Lung (tissue), 12 donors: Measurements from ENCODE around the gene SUSD1. TPM values are rescaled to one million over a fixed set of nuclear protein-coding genes. Genes with fewer than 3 reads are reported as not detected.

Experiments used
- ATAC-seq: fragments of 200-7000 bp; cut with Tn5 transposase; one replicate; pipeline ENCODE4 v1.9.1; 2020; ENCODE audit warnings: moderate number of reproducible peaks; ENCODE audit not compliant: insufficient read depth, low FRiP score
- DNase-seq, 3 donors: peaks; one replicate each; pipeline ENCODE4 v3.0.0-alpha.2; 2013 to 2017
- H3K27ac ChIP-seq, 2 donors: one replicate each; pipeline ENCODE4 v1.5.1; 2013; ENCODE audit warnings: mild to moderate bottlenecking in 2 of 2, moderate library complexity in 2 of 2, control low read depth in 1 of 2, inconsistent platforms in 1 of 2, low read depth in 1 of 2, low read length in 1 of 2
- H3K27me3 ChIP-seq, 3 donors: one replicate each; pipeline ENCODE4 v1.5.1; 2013; ENCODE audit warnings: low read length in 2 of 3; ENCODE audit not compliant: control insufficient read depth in 3 of 3, insufficient read depth in 3 of 3
- H3K36me3 ChIP-seq, 4 donors: one replicate each; pipeline ENCODE4 v1.5.1; 2013; ENCODE audit warnings: low read length in 4 of 4, mild to moderate bottlenecking in 1 of 4, moderate library complexity in 1 of 4; ENCODE audit not compliant: control insufficient read depth in 4 of 4, insufficient read depth in 4 of 4
- H3K4me1 ChIP-seq, 5 donors: one replicate each; pipeline ENCODE4 v1.5.1; 2013; ENCODE audit warnings: low read length in 5 of 5, mild to moderate bottlenecking in 2 of 5, moderate library complexity in 1 of 5; ENCODE audit not compliant: control insufficient read depth in 5 of 5, insufficient read depth in 5 of 5
- H3K4me3 ChIP-seq: one replicate; pipeline ENCODE4 v1.5.1; 2013; ENCODE audit warnings: mild to moderate bottlenecking, control low read depth, moderate library complexity
- H3K9ac ChIP-seq, 2 donors: one replicate each; pipeline ENCODE4 v1.5.1; 2013; ENCODE audit warnings: low read length in 2 of 2, control low read depth in 1 of 2; ENCODE audit not compliant: insufficient read depth in 1 of 2
- H3K9me3 ChIP-seq, 4 donors: one replicate each; pipeline ENCODE4 v1.5.1; 2013; ENCODE audit warnings: low read length in 3 of 4, mild to moderate bottlenecking in 1 of 4, moderate library complexity in 1 of 4; ENCODE audit not compliant: control insufficient read depth in 4 of 4, insufficient read depth in 3 of 4
- CTCF ChIP-seq: IDR thresholded peaks from 2 replicates; pipeline ENCODE4 v1.5.1; 2012; ENCODE audit warnings: mild to moderate bottlenecking; ENCODE audit errors: control extremely low read depth, extremely low read depth
- WGBS, 2 donors: extraction: QIAGEN DNeasy Blood & Tissue Kit; methylation state at CpG; one replicate each; pipeline ENCODE4 v1.1.7; 2013; 5-methylcytosine and 5-hydroxymethylcytosine counted together
- polyA plus RNA-seq, 2 donors: library from polyadenylated mRNA; stranded (reverse); fragments of 200-250 nt; gene quantifications; one replicate each; pipeline ENCODE4 v1.2.1, GENCODE V29; 2013
- total RNA-seq, 2 donors: library from RNA; depleted of rRNA in 1 of 2; stranded (reverse); fragments of >200 nt in 1 of 2; gene quantifications; one replicate each; pipeline ENCODE4 v1.2.1, GENCODE V29; 2014 to 2021
- donor health status: control.
- donor health status: control.
- donor health status: Bipolar disorder and iron deficiency.
- donor health status: healthy.
- donor health status: DM: yes; HTN: yes; CAD: no.

The SUSD1 gene
- total and polyA plus RNA-seq, 4 donors, result 4.4 to 26.6 (median 21.1) TPM

- WGBS, 2 donors, result 93 to 94% methylated on average over 10 of the region's 10 CpGs
- DNase-seq, result no peak
- Histone ChIP-seq H3K4me3 (no peak overlapping the region), H3K27me3 (no peaks in the 10 kb centered on the region), H3K9ac (no peak overlapping the region), H3K9me3 (peaks cover 0 to 2% (median 0%) of the 10 kb centered on the region in 4 donors), H3K4me1 (no peaks in the 10 kb centered on the region), H3K36me3 (peaks cover 0 to 11% (median 5%) of the 10 kb centered on the region in 4 donors), H3K27ac (no peak overlapping the region)
- ATAC-seq, result no peak
- TF ChIP-seq CTCF, result no peak
Observed at GRCh38 chr9:112149211-112149610, 25.9 kb downstream of the SUSD1 start.

- Histone ChIP-seq H3K27ac (no peak overlapping the region), H3K9ac (no peak overlapping the region), H3K4me1 (no peaks in the 10 kb centered on the region), H3K36me3 (peaks cover 0 to 15% (median 12%) of the 10 kb centered on the region in 4 donors), H3K4me3 (no peak overlapping the region), H3K27me3 (no peaks in the 10 kb centered on the region), H3K9me3 (peaks cover 0 to 2% (median 0%) of the 10 kb centered on the region in 4 donors)
- WGBS, 2 donors, result 88 to 89% methylated on average over 1 of the region's 1 CpG
- no peak for TF ChIP-seq CTCF
- DNase-seq (no peak), ATAC-seq (no peak)
Observed at GRCh38 chr9:112145886-112146285, 29.2 kb downstream of the SUSD1 start.

- DNase-seq, result no peak
- H3K4me1 ChIP-seq, result no peaks in the 10 kb centered on the region
- no peak overlapping the region for H3K27ac ChIP-seq
- H3K9me3 ChIP-seq, result peaks cover 0 to 2% (median 0%) of the 10 kb centered on the region in 4 donors
- no peaks in the 10 kb centered on the region for H3K27me3 ChIP-seq
- no peak overlapping the region for H3K9ac ChIP-seq
- no peak for TF ChIP-seq CTCF
- peaks cover 0 to 16% (median 11%) of the 10 kb centered on the region in 4 donors for H3K36me3 ChIP-seq
- H3K4me3 ChIP-seq, result no peak overlapping the region
- WGBS, 2 donors, result 98 to 99% methylated on average over 2 of the region's 2 CpGs
- no peak for ATAC-seq
Observed at GRCh38 chr9:112144807-112145206, 30.3 kb downstream of the SUSD1 start.

- DNase-seq (no peak), ATAC-seq (no peak)
- Histone ChIP-seq H3K36me3 (peaks cover 0 to 16% (median 9%) of the 10 kb centered on the region in 4 donors), H3K9ac (no peak overlapping the region), H3K9me3 (no peaks in the 10 kb centered on the region), H3K4me3 (no peak overlapping the region), H3K27ac (no peak overlapping the region), H3K4me1 (no peaks in the 10 kb centered on the region), H3K27me3 (no peaks in the 10 kb centered on the region)
- 84 to 87% methylated on average over 3 of the region's 3 CpGs for WGBS, 2 donors
- TF ChIP-seq CTCF, result no peak
Observed at GRCh38 chr9:112142420-112142819, 32.7 kb downstream of the SUSD1 start.
